ENCODE data around the gene TOX4. TPM values are rescaled to one million over a fixed set of nuclear protein-coding genes. Genes with fewer than 3 reads are reported as not detected.
A peak's percentile ranks its signal among the peaks of the same experiment; 100 is the strongest.

TOX4 gene
- total and polyA plus RNA-seq, 2 of the 8 experiments (the other 6 are each of a cell fraction or from before 2014, with no cell fraction given) = 51.5 to 58.3 TPM

DNA sequence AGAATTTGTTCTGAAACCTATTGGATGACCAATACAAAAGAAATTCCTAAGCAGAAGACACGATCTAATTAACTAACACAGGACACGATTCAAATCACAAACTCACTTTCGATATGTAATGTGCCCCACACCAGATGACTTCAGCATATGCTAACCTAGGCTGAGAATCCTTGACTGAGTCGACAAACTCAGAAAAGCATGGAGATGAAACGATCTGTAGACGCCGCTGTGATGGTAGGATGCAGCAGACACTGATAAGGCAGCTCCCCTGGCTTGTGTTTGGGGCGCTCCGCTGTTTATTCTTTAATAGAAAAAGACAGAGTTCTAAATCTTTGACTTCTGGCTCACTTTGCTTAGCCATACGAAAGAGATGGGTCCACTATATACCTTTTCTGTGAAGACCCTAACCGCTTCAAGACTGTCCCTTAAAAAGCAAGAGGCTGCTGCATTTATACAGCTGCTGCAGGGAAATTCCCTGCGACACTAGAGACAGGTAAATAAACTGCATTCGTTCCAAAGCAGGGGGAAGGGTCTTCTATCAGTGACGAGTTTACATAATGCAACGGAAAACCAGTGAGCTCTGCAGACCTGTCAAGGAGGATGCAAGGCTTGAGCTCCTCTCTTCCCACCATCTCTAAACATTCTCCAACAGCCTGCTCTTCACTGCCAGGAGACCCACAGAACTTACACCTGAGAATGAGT is 22.0 kb upstream of the TOX4 start:
- H3K79me1 ChIP-seq (ENCODE audit: low read depth, low read length) = no peaks in the 10 kb centered on the region; the same call in 1 of the 2 replicates
- no peak overlapping the region for H3K27ac ChIP-seq (ENCODE audit: low read depth, low read length)
- WGBS, 2 experiments (ENCODE audit: extremely low coverage in 1 of 2, insufficient coverage in 1 of 2, insufficient read length in 1 of 2, insufficient replicate concordance in 2 of 2, low coverage in 1 of 2, low lambda C conversion rate in 2 of 2, missing lambda C conversion rate in 1 of 2) = 50% methylated on average over 15 of the region's 15 CpGs; no CpG with 5 or more reads in 1 of the 2 experiments
- peaks cover 7% of the 10 kb centered on the region for H3K23me2 ChIP-seq (ENCODE audit: low read depth, low read length)
- H4K91ac ChIP-seq (replicated peaks; ENCODE audit: insufficient read length, low read length) = no peak overlapping the region
- no peak overlapping the region for H3K23ac ChIP-seq (ENCODE audit: insufficient read length)
- ChIA-PET CTCF (ENCODE audit: partially characterized antibody) (interaction anchor here (0.9 to 3.7 kb wide), 7 partner anchors 8 to 44 kb away, joined by 3 to 16 read pairs (median 7); partner anchors contain the start of gene TOX4), POLR2A (ENCODE audit: partially characterized antibody) (interaction anchor here (0.6 to 4.0 kb wide), 19 partner anchors 10 to 188 kb away, joined by 3 to 62 read pairs (median 3); partner anchors contain the start of gene TOX4)
- no peak overlapping the region for H4K8ac ChIP-seq (ENCODE audit: extremely low read depth, insufficient read depth, low read length)
- H2BK15ac ChIP-seq (ENCODE audit: low read length) = no peak overlapping the region
- H4K5ac ChIP-seq (ENCODE audit: insufficient read length, low read depth, low read length) = no peak overlapping the region
- H3K9me3 ChIP-seq (ENCODE audit: insufficient read depth in 2 of 2, low read depth in 1 of 2, low read length in 1 of 2) = no peaks in the 10 kb centered on the region
- no peaks in the 10 kb centered on the region for H3K27me3 ChIP-seq (replicated peaks in 1 of 4; ENCODE audit: control insufficient read depth in 3 of 4, extremely low read depth in 1 of 4, insufficient read depth in 3 of 4, low read length in 3 of 4)
- H2AFZ ChIP-seq (ENCODE audit: low read length) = no peak overlapping the region
- peak overlapping the region; percentile 60; the same call in 1 of the 2 replicates for H2AK5ac ChIP-seq (ENCODE audit: low read depth, low read length)
- H3K18ac ChIP-seq (ENCODE audit: extremely low read depth, low read length) = no peak overlapping the region
- peak overlapping the region; percentile 79 to 98 for H3K4me2 ChIP-seq (ENCODE audit: insufficient read depth in 1 of 2, low read depth in 2 of 2, low read length in 2 of 2)
- no peak overlapping the region for H3K14ac ChIP-seq (ENCODE audit: insufficient read length)
- H3K4me1 ChIP-seq (replicated peaks in 1 of 4; ENCODE audit: control insufficient read depth in 3 of 4, insufficient read depth in 4 of 4, low read length in 3 of 4) = peaks cover 0 to 4% (median 1%) of the 10 kb centered on the region in 4 experiments; a peak in 3 of 7 replicates
- H3K9ac ChIP-seq (replicated peaks in 1 of 4; ENCODE audit: extremely low read depth in 1 of 4, low read depth in 3 of 4, low read length in 3 of 4) = peak overlapping the region; percentile 85 to 97 (median 95)
- DNase-seq (ENCODE audit: low read depth in 1 of 2, low spot score in 2 of 2) = no peak
- peak overlapping the region; percentile 87 to 98 (median 94) for H3K4me3 ChIP-seq (ENCODE audit: extremely low read depth in 1 of 4, insufficient read depth in 2 of 4, low read depth in 3 of 4, low read length in 4 of 4)
- H3K36me3 ChIP-seq (ENCODE audit: control insufficient read depth in 2 of 4, insufficient read depth in 4 of 4, low read length in 3 of 4) = peaks cover 0 to 11% (median 3%) of the 10 kb centered on the region in 4 experiments; a peak in 2 of 8 replicates
- H2BK12ac ChIP-seq (ENCODE audit: low read depth, low read length) = no peak overlapping the region; the same call in 1 of the 2 replicates
- peak in 1 of 2 experiments; percentile 10; a peak in 1 of 4 replicates for TF ChIP-seq SIN3A (conservative IDR thresholded peaks at IDR 0.05 in 1 of 2, IDR thresholded peaks at IDR 0.05 in 1 of 2; ENCODE audit: low read depth in 1 of 2, low read length in 2 of 2)
- TF ChIP-seq GTF2F1 (IDR thresholded peaks at IDR 0.05; ENCODE audit: borderline replicate concordance, low read depth, low read length) = no peak
- H3K4ac ChIP-seq (replicated peaks; ENCODE audit: insufficient read length, low read depth, low read length) = no peak overlapping the region
- H3K79me2 ChIP-seq (ENCODE audit: control insufficient read depth in 1 of 2, insufficient read depth in 2 of 2, low read length in 2 of 2) = peaks cover 26 to 59% of the 10 kb centered on the region in 2 experiments
- no peak overlapping the region for H3K56ac ChIP-seq (replicated peaks; ENCODE audit: insufficient read length, low read depth, low read length)
- peaks cover 2 to 8% of the 10 kb centered on the region in 2 experiments for H4K20me1 ChIP-seq (replicated peaks in 1 of 2; ENCODE audit: control insufficient read depth in 1 of 2, insufficient read depth in 2 of 2, low read length in 2 of 2)
- H2BK120ac ChIP-seq (replicated peaks; ENCODE audit: low read depth, low read length) = no peak overlapping the region
- peak; percentile 7 for FAIRE-seq
- no peak overlapping the region for H2BK20ac ChIP-seq (ENCODE audit: low read length)
- H2BK5ac ChIP-seq (ENCODE audit: low read depth, low read length) = no peak overlapping the region
